ENCODE measurements around the gene SNX21. TPM values are rescaled to one million over a fixed set of nuclear protein-coding genes. Genes with fewer than 3 reads are reported as not detected.

Gene SNX21
- total and polyA plus RNA-seq, 2 experiments from 2014 or later: 42.7 to 270 TPM

DNA sequence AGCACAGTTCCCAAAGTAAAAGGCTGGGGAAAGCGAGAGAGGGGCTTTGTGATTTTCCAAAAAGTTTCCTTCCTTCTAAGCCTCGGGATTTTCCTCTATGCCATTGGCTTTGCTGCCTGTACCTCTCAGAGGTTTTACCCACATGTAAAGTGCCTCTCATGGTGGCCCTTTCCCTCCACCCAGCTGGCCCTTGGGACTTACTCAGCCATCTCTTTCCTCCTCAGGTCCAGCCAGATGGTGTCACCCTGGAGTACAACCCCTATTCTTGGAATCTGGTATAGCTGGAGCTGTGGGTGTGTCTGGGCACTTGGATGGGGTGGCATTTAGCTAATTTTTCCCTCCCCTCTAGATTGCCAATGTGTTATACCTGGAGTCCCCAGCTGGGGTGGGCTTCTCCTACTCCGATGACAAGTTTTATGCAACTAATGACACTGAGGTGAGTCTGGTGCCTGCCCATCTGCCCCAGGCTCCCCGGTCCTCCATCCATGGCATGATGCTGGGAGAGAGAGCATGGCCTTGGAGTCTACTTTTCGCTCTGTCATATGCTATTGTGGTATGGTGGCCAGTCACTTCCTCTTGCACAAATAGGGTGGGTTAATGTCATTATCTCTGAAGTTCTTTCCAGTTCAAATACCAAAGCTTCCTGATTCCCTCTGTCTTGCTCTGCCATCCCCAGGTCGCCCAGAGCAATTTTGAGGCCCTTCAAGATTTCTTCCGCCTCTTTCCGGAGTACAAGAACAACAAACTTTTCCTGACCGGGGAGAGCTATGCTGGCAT is 58.6 kb downstream of the SNX21 start:
- H3K27ac ChIP-seq: no peak overlapping the region
- TF ChIP-seq, protein P1, sequence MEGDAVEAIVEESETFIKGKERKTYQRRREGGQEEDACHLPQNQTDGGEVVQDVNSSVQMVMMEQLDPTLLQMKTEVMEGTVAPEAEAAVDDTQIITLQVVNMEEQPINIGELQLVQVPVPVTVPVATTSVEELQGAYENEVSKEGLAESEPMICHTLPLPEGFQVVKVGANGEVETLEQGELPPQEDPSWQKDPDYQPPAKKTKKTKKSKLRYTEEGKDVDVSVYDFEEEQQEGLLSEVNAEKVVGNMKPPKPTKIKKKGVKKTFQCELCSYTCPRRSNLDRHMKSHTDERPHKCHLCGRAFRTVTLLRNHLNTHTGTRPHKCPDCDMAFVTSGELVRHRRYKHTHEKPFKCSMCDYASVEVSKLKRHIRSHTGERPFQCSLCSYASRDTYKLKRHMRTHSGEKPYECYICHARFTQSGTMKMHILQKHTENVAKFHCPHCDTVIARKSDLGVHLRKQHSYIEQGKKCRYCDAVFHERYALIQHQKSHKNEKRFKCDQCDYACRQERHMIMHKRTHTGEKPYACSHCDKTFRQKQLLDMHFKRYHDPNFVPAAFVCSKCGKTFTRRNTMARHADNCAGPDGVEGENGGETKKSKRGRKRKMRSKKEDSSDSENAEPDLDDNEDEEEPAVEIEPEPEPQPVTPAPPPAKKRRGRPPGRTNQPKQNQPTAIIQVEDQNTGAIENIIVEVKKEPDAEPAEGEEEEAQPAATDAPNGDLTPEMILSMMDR (IDR thresholded peaks at IDR 0.05; ENCODE audit: low read depth, low read length): peak; percentile 28
- DNase-seq (ENCODE audit: low read depth in 1 of 2, low spot score in 1 of 2): peak in 1 of 2 donors; percentile 48
- H3K36me3 ChIP-seq: peaks cover 35% of the 10 kb centered on the region
- no peaks in the 10 kb centered on the region for H3K9me3 ChIP-seq (ENCODE audit: low read depth)
- peaks cover 9% of the 10 kb centered on the region for H3K4me1 ChIP-seq (ENCODE audit: low read depth)
- H3K4me3 ChIP-seq: peak overlapping the region; percentile 71
- H3K27me3 ChIP-seq: no peaks in the 10 kb centered on the region

Other genes starting within 250 kb of the SNX21 start
- not detected in 2 replicates for gene WFDC10A, start 204.1 kb upstream of the SNX21 start, total RNA-seq
- gene WFDC10A, start 204.1 kb upstream of the SNX21 start, polyA plus RNA-seq: not detected in 2 replicates
- gene WFDC9, start 202.5 kb upstream of the SNX21 start, total RNA-seq: not detected in 2 replicates
- not detected in 2 replicates for gene WFDC9, start 202.5 kb upstream of the SNX21 start, polyA plus RNA-seq
- not detected in 2 replicates for gene WFDC11, start 163.6 kb upstream of the SNX21 start, total RNA-seq
- not detected in 2 replicates for gene WFDC11, start 163.6 kb upstream of the SNX21 start, polyA plus RNA-seq
- not detected in 2 replicates for gene WFDC13, start 131.8 kb upstream of the SNX21 start, total RNA-seq
- gene WFDC13, start 131.8 kb upstream of the SNX21 start, polyA plus RNA-seq: not detected in 2 replicates
- gene WFDC10B, start 128.8 kb upstream of the SNX21 start, total RNA-seq: not detected in 2 replicates
- gene WFDC10B, start 128.8 kb upstream of the SNX21 start, polyA plus RNA-seq: not detected in 2 replicates
- gene SPINT4, start 111.5 kb upstream of the SNX21 start, total RNA-seq: not detected in 2 replicates
- gene SPINT4, start 111.5 kb upstream of the SNX21 start, polyA plus RNA-seq: not detected in 2 replicates
- gene WFDC3, start 41.9 kb upstream of the SNX21 start, total RNA-seq: not detected in 2 replicates
- 1.3 and 2.6 TPM in 2 replicates for gene WFDC3, start 41.9 kb upstream of the SNX21 start, polyA plus RNA-seq
- 33.0 and 36.4 TPM in 2 replicates for gene DNTTIP1, start 41.8 kb upstream of the SNX21 start, total RNA-seq
- 74.1 and 76.0 TPM in 2 replicates for gene DNTTIP1, start 41.8 kb upstream of the SNX21 start, polyA plus RNA-seq
- 35.4 and 267 TPM in 2 replicates for gene UBE2C, start 21.2 kb upstream of the SNX21 start, total RNA-seq
- gene UBE2C, start 21.2 kb upstream of the SNX21 start, polyA plus RNA-seq: 48.6 and 352 TPM in 2 replicates
- gene TNNC2, start 6.5 kb upstream of the SNX21 start, total RNA-seq: 27.9 and 36.0 TPM in 2 replicates
- 62.4 and 96.3 TPM in 2 replicates for gene TNNC2, start 6.5 kb upstream of the SNX21 start, polyA plus RNA-seq
- gene ACOT8, start 23.6 kb downstream of the SNX21 start, total RNA-seq: 45.3 and 55.9 TPM in 2 replicates
- gene ACOT8, start 23.6 kb downstream of the SNX21 start, polyA plus RNA-seq: 48.3 and 64.9 TPM in 2 replicates
- 7.4 and 8.0 TPM in 2 replicates for gene ZSWIM3, start 23.8 kb downstream of the SNX21 start, total RNA-seq
- gene ZSWIM3, start 23.8 kb downstream of the SNX21 start, polyA plus RNA-seq: 2.2 and 4.0 TPM in 2 replicates
- 11.7 and 12.9 TPM in 2 replicates for gene ZSWIM1, start 47.4 kb downstream of the SNX21 start, total RNA-seq
- 13.5 and 13.7 TPM in 2 replicates for gene ZSWIM1, start 47.4 kb downstream of the SNX21 start, polyA plus RNA-seq
- 35.9 and 42.8 TPM in 2 replicates for gene SPATA25, start 53.8 kb downstream of the SNX21 start, total RNA-seq
- gene SPATA25, start 53.8 kb downstream of the SNX21 start, polyA plus RNA-seq: 6.6 and 7.4 TPM in 2 replicates
- 77.8 and 81.3 TPM in 2 replicates for gene NEURL2, start 57.4 kb downstream of the SNX21 start, total RNA-seq
- 64.5 and 78.2 TPM in 2 replicates for gene NEURL2, start 57.4 kb downstream of the SNX21 start, polyA plus RNA-seq
- gene CTSA, start 57.5 kb downstream of the SNX21 start, total RNA-seq: 52.3 and 61.6 TPM in 2 replicates
- 78.1 and 82.7 TPM in 2 replicates for gene CTSA, start 57.5 kb downstream of the SNX21 start, polyA plus RNA-seq
- 71.7 and 90.9 TPM in 2 replicates for gene PLTP, start 78.4 kb downstream of the SNX21 start, total RNA-seq
- 93.6 and 99.6 TPM in 2 replicates for gene PLTP, start 78.4 kb downstream of the SNX21 start, polyA plus RNA-seq
- 26.8 and 41.2 TPM in 2 replicates for gene PCIF1, start 100.9 kb downstream of the SNX21 start, total RNA-seq
- 43.8 and 65.7 TPM in 2 replicates for gene PCIF1, start 100.9 kb downstream of the SNX21 start, polyA plus RNA-seq
- 18.1 and 28.1 TPM in 2 replicates for gene ZNF335, start 138.4 kb downstream of the SNX21 start, total RNA-seq
- gene ZNF335, start 138.4 kb downstream of the SNX21 start, polyA plus RNA-seq: 13.5 and 26.7 TPM in 2 replicates
- gene MMP9, start 175.1 kb downstream of the SNX21 start, total RNA-seq: 0.21 TPM in 1 of 2 replicates, not detected in the other
- 0.15 and 0.20 TPM in 2 replicates for gene MMP9, start 175.1 kb downstream of the SNX21 start, polyA plus RNA-seq
- 7.6 and 8.3 TPM in 2 replicates for gene SLC12A5, start 195.4 kb downstream of the SNX21 start, total RNA-seq
- gene SLC12A5, start 195.4 kb downstream of the SNX21 start, polyA plus RNA-seq: 17.1 and 27.9 TPM in 2 replicates

All from cardiac muscle cell (in vitro differentiated cells and primary cell).